Prostate gland (tissue), 2 donors: ENCODE data around the gene PLA2G2F. TPM values are rescaled to one million over a fixed set of nuclear protein-coding genes. Genes with fewer than 3 reads are reported as not detected.

ENCODE experiments used
- total RNA-seq, 2 donors: library from RNA; depleted of rRNA; stranded (reverse); fragments of >200 nt; gene quantifications; one replicate each; pipeline ENCODE4 v1.1.0, GENCODE V29; 2016

PLA2G2F gene
- total RNA-seq, 2 donors from 2014 or later: 0.23 TPM

Other genes with a start within 250 kb of the PLA2G2F start
- gene PLA2G2E, start 215.7 kb upstream of the PLA2G2F start, total RNA-seq: not detected
- gene PLA2G2A, start 159.7 kb upstream of the PLA2G2F start, total RNA-seq: 100 to 1,000 TPM; 106 to 146 TPM
- gene PLA2G5, start 69.1 kb upstream of the PLA2G2F start, total RNA-seq: 10 to 100 TPM in 1 of 2 donors, 1 to 10 TPM in 1; 8.7 to 23.2 TPM
- not detected for gene PLA2G2D, start 19.8 kb upstream of the PLA2G2F start, total RNA-seq
- gene UBXN10, start 46.8 kb downstream of the PLA2G2F start, total RNA-seq: 10 to 100 TPM in 1 of 2 donors, 1 to 10 TPM in 1; 1.6 to 10.6 TPM
- under 1 TPM in 1 of 2 donors, not detected in 1; 0.23 TPM for gene PLA2G2C, start 47.2 kb downstream of the PLA2G2F start, total RNA-seq
- gene VWA5B1, start 151.6 kb downstream of the PLA2G2F start, total RNA-seq: under 1 TPM in 1 of 2 donors, not detected in 1; 0.51 TPM